ENCODE results near the gene PLAAT5.

DNA sequence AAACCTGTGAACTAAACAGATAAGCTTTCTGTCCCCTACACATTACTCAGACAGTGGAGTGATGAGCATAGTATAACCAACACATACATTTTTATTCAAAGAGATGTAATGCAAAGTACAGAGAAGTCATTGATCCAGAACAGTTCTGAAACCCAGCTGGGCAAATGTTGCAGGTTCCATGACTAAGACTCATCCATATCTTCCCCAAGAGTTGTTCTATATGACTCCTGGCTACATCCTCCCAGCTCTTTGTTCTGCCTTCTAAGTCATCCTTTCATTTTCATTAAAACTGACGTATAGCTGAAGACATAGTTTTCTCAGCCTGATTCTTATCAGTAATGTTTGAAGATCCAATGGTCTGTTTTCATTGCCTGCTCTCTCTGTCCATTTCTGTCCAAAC is 47.3 kb downstream of the PLAAT5 start:
- TF ChIP-seq, protein P1, sequence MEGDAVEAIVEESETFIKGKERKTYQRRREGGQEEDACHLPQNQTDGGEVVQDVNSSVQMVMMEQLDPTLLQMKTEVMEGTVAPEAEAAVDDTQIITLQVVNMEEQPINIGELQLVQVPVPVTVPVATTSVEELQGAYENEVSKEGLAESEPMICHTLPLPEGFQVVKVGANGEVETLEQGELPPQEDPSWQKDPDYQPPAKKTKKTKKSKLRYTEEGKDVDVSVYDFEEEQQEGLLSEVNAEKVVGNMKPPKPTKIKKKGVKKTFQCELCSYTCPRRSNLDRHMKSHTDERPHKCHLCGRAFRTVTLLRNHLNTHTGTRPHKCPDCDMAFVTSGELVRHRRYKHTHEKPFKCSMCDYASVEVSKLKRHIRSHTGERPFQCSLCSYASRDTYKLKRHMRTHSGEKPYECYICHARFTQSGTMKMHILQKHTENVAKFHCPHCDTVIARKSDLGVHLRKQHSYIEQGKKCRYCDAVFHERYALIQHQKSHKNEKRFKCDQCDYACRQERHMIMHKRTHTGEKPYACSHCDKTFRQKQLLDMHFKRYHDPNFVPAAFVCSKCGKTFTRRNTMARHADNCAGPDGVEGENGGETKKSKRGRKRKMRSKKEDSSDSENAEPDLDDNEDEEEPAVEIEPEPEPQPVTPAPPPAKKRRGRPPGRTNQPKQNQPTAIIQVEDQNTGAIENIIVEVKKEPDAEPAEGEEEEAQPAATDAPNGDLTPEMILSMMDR (IDR thresholded peaks at IDR 0.05), result no peak
- no peak for TF ChIP-seq POLR2A (IDR thresholded peaks at IDR 0.05)
